Natural killer cell (primary cell): ENCODE data around the gene ZNF79. TPM values are rescaled to one million over a fixed set of nuclear protein-coding genes. Genes with fewer than 3 reads are reported as not detected.

Experiments used
- ATAC-seq, 3 donors: fragments of 150-1000 bp in 2 of 3; fragments of 200-7000 bp in 1 of 3; cut with Tn5 transposase; 1 replicate in 1 of 3; 2 replicates in 2 of 3; pipeline ENCODE4 v1.10.0; 2021; ENCODE audit warnings: mild to moderate bottlenecking in 2 of 3, moderate library complexity in 2 of 3
- DNase-seq, 2 donors: peaks; one replicate each; pipeline versions ENCODE4 v3.0.0 to v3.0.0-alpha.2; 2013 to 2021; ENCODE audit warnings: mixed read lengths in 1 of 2
- H3K27ac ChIP-seq: one replicate; pipeline ENCODE4 v1.5.1; 2013; ENCODE audit warnings: mild to moderate bottlenecking, low read length
- H3K27me3 ChIP-seq: one replicate; pipeline ENCODE4 v1.6.1; 2013; ENCODE audit warnings: low read length; ENCODE audit not compliant: control insufficient read depth, insufficient read depth
- H3K36me3 ChIP-seq: one replicate; pipeline ENCODE4 v1.6.1; 2013; ENCODE audit warnings: low read length; ENCODE audit not compliant: control insufficient read depth, insufficient read depth
- H3K4me1 ChIP-seq: one replicate; pipeline ENCODE4 v1.6.1; 2013; ENCODE audit warnings: low read length; ENCODE audit not compliant: control insufficient read depth, insufficient read depth
- H3K4me3 ChIP-seq: one replicate; pipeline ENCODE4 v1.5.1; 2013; ENCODE audit warnings: low read length
- H3K9me3 ChIP-seq: one replicate; pipeline ENCODE4 v1.6.1; 2013; ENCODE audit warnings: low read length; ENCODE audit not compliant: control insufficient read depth, insufficient read depth
- H3K27ac Mint-ChIP-seq, 2 donors: one replicate each; pipeline ENCODE4 v1.8.0; 2022; ENCODE audit warnings: mild to moderate bottlenecking in 2 of 2, mixed read lengths in 2 of 2, moderate library complexity in 1 of 2
- H3K27me3 Mint-ChIP-seq, 2 donors: one replicate each; pipeline ENCODE4 v1.8.0; 2022; ENCODE audit warnings: low read depth in 2 of 2, mixed read lengths in 2 of 2
- H3K36me3 Mint-ChIP-seq: one replicate; pipeline ENCODE4 v1.8.0; 2022; ENCODE audit warnings: mixed read lengths
- H3K4me1 Mint-ChIP-seq, 2 donors: one replicate each; pipeline ENCODE4 v1.8.0; 2022; ENCODE audit warnings: mixed read lengths in 2 of 2
- H3K4me3 Mint-ChIP-seq: one replicate; pipeline ENCODE4 v1.8.0; 2022; ENCODE audit warnings: mild to moderate bottlenecking, moderate library complexity, mixed read lengths
- H3K9me3 Mint-ChIP-seq, 2 donors: one replicate each; pipeline ENCODE4 v1.8.0; 2022; ENCODE audit warnings: mixed read lengths in 2 of 2
- WGBS: methylation state at CpG from one replicate; pipeline ENCODE4 v1.1.7; 2013; ENCODE audit warnings: missing lambda C conversion rate; ENCODE audit not compliant: insufficient coverage; 5-methylcytosine and 5-hydroxymethylcytosine counted together
- intact Hi-C: fragments of 100-400 bp; cut with micrococcal nuclease; formaldehyde crosslinking; loops from one replicate; pipeline ENCODE4 v1.14.2; 2022
- total RNA-seq, 4 donors: library from RNA; stranded (reverse); fragments of 120-200 nt in 1 of 4; gene quantifications; one replicate each; pipeline versions ENCODE4 v1.2.3 to v1.2.4, GENCODE V29; 2013 to 2022
- TF ChIP-seq, protein P1 (sequence below): fragments of 200-600 bp; IDR thresholded peaks from one replicate; pipeline ENCODE4 v1.8.0; 2022; ENCODE audit warnings: antibody characterized with exemption

Gene ZNF79
- total RNA-seq, 3 donors from 2014 or later (not counting 1 experiment from before 2014, with no cell fraction given), result 13.8 to 16.1 (median 14.2) TPM

- Mint-ChIP-seq H3K27me3 (peaks cover 29 to 52% of the 10 kb centered on the region in 2 donors), H3K4me3 (no peak overlapping the region), H3K4me1 (peaks cover 14 to 15% of the 10 kb centered on the region in 2 donors), H3K36me3 (no peaks in the 10 kb centered on the region), H3K27ac (no peak overlapping the region), H3K9me3 (no peaks in the 10 kb centered on the region)
- peaks cover 40% of the 10 kb centered on the region for H3K27me3 ChIP-seq
- TF ChIP-seq, protein P1, sequence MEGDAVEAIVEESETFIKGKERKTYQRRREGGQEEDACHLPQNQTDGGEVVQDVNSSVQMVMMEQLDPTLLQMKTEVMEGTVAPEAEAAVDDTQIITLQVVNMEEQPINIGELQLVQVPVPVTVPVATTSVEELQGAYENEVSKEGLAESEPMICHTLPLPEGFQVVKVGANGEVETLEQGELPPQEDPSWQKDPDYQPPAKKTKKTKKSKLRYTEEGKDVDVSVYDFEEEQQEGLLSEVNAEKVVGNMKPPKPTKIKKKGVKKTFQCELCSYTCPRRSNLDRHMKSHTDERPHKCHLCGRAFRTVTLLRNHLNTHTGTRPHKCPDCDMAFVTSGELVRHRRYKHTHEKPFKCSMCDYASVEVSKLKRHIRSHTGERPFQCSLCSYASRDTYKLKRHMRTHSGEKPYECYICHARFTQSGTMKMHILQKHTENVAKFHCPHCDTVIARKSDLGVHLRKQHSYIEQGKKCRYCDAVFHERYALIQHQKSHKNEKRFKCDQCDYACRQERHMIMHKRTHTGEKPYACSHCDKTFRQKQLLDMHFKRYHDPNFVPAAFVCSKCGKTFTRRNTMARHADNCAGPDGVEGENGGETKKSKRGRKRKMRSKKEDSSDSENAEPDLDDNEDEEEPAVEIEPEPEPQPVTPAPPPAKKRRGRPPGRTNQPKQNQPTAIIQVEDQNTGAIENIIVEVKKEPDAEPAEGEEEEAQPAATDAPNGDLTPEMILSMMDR, result no peak
- WGBS, result no CpG with 5 or more reads among the region's 2 CpGs
- H3K9me3 ChIP-seq, result no peaks in the 10 kb centered on the region
- no peaks in the 10 kb centered on the region for H3K36me3 ChIP-seq
- no peak for ATAC-seq
- H3K4me1 ChIP-seq, result peaks cover 18% of the 10 kb centered on the region
- H3K4me3 ChIP-seq, result no peak overlapping the region
- DNase-seq, result no peak
- no peak overlapping the region for H3K27ac ChIP-seq
- intact Hi-C loops, result loop anchor here (10.0 kb wide), 1 partner anchor 165 kb away; no protein-coding TSS in a partner anchor
Measured at GRCh38 chr9:127390248-127390545, 34.0 kb upstream of the ZNF79 start.

DNA sequence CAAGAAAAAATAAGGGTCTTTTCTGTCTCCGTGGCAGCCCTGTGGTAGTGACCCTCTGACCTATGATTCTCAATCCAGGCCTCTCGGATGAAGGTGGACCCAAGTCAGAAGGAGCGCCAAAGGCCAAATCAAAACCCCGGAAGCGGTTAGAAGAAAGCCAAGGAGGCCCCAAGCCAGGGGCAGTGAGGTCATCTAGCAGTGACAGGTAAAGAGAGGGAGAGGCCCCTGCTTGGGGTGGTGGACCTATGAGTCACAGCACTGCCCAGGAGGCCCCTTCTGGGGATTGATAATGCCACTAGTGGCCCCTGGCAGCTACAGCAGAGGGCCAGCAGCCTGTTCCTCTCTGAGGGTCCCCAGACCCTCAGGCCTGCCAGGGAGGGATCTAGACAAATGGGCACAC is 33.6 kb upstream of the ZNF79 start:
- peaks cover 14 to 15% of the 10 kb centered on the region in 2 donors for H3K4me1 Mint-ChIP-seq
- WGBS, result 61% methylated on average over 5 of the region's 5 CpGs
- no peak for ATAC-seq
- H3K27me3 Mint-ChIP-seq, result peaks cover 30 to 50% of the 10 kb centered on the region in 2 donors
- H3K27me3 ChIP-seq, result peaks cover 39% of the 10 kb centered on the region
- no peak overlapping the region for H3K27ac Mint-ChIP-seq
- TF ChIP-seq, protein P1, result no peak
- no peak overlapping the region for H3K4me3 ChIP-seq
- intact Hi-C loops, result loop anchor here (10.0 kb wide), 1 partner anchor 166 kb away; no protein-coding TSS in a partner anchor
- no peak for DNase-seq
- no peaks in the 10 kb centered on the region for H3K9me3 ChIP-seq
- H3K9me3 Mint-ChIP-seq, result no peaks in the 10 kb centered on the region
- no peak overlapping the region for H3K27ac ChIP-seq
- H3K4me1 ChIP-seq, result peaks cover 18% of the 10 kb centered on the region
- H3K36me3 Mint-ChIP-seq, result no peaks in the 10 kb centered on the region
- no peak overlapping the region for H3K4me3 Mint-ChIP-seq
- H3K36me3 ChIP-seq, result no peaks in the 10 kb centered on the region

DNA sequence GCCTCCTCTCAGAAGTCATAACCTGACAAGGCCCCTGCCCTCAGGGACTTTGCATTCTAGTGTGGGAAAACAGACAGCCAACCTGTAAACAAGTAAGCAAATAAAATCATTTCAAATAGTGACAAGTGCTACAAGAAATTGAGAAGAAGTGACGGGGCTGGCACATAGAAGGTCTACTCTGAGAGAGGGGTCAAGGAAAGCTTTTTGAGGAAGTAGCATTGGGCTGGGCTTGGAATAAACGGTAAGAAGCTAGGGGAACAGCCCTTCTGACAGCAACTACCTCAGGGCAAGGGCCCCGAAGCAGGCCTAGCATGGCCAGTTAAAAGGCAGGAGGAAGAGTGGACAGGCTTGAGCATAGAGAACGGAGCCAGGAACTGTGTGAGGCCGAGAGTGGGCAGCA is 32.0 kb upstream of the ZNF79 start:
- no peaks in the 10 kb centered on the region for H3K36me3 Mint-ChIP-seq
- Histone ChIP-seq H3K27ac (no peak overlapping the region), H3K36me3 (no peaks in the 10 kb centered on the region), H3K4me3 (no peak overlapping the region), H3K4me1 (peaks cover 27% of the 10 kb centered on the region), H3K27me3 (peaks cover 25% of the 10 kb centered on the region), H3K9me3 (no peaks in the 10 kb centered on the region)
- TF ChIP-seq, protein P1, result no peak
- H3K4me3 Mint-ChIP-seq, result no peak overlapping the region
- WGBS, result 58% methylated on average over 5 of the region's 5 CpGs
- H3K4me1 Mint-ChIP-seq, result peaks cover 15 to 21% of the 10 kb centered on the region in 2 donors
- intact Hi-C loops, result loop anchor here (10.0 kb wide), 1 partner anchor 167 kb away; no protein-coding TSS in a partner anchor
- H3K9me3 Mint-ChIP-seq, result no peaks in the 10 kb centered on the region
- no peak for DNase-seq
- peaks cover 21 to 34% of the 10 kb centered on the region in 2 donors for H3K27me3 Mint-ChIP-seq
- H3K27ac Mint-ChIP-seq, result no peak overlapping the region
- no peak for ATAC-seq

GRCh38 chr9:127392976-127393375 is 31.2 kb upstream of the ZNF79 start:
- TF ChIP-seq, protein P1, result no peak
- H3K36me3 Mint-ChIP-seq, result no peaks in the 10 kb centered on the region
- DNase-seq, result no peak

More at GRCh38 chr9:127392976-127393375, 31.2 kb upstream of the ZNF79 start:
- peaks cover 27% of the 10 kb centered on the region for H3K4me1 ChIP-seq
- no peak overlapping the region for H3K27ac ChIP-seq
- 93% methylated on average over 5 of the region's 5 CpGs for WGBS
- H3K4me3 ChIP-seq, result no peak overlapping the region
- peaks cover 27% of the 10 kb centered on the region for H3K27me3 ChIP-seq
- Mint-ChIP-seq H3K27ac (no peak overlapping the region), H3K9me3 (no peaks in the 10 kb centered on the region), H3K4me3 (no peak overlapping the region), H3K4me1 (peaks cover 14 to 22% of the 10 kb centered on the region in 2 donors), H3K27me3 (peaks cover 21 to 34% of the 10 kb centered on the region in 2 donors)
- H3K36me3 ChIP-seq, result no peaks in the 10 kb centered on the region
- intact Hi-C loops, result loop anchor here (10.0 kb wide), 1 partner anchor 168 kb away; no protein-coding TSS in a partner anchor
- no peaks in the 10 kb centered on the region for H3K9me3 ChIP-seq
- no peak for ATAC-seq
